CD14-positive monocyte (primary cell): ENCODE data around the gene TPCN1. TPM values are rescaled to one million over a fixed set of nuclear protein-coding genes. Genes with fewer than 3 reads are reported as not detected.
A peak's percentile ranks its signal among the peaks of the same experiment; 100 is the strongest.

Experiments
- DNase-seq, 3 donors: peaks; one replicate each; pipeline ENCODE4 v3.0.0-alpha.2; 2011 to 2022
- H2AFZ ChIP-seq: 2 replicates; pipeline ENCODE4 v1.6.0; 2012; ENCODE audit warnings: mild to moderate bottlenecking, low read depth, low read length, inconsistent platforms; ENCODE audit not compliant: insufficient read depth, poor library complexity, severe bottlenecking
- H3K27ac ChIP-seq, 2 donors: 1 replicate in 1 of 2; 2 replicates in 1 of 2; pipeline ENCODE4 v1.5.1; 2012 to 2013; ENCODE audit warnings: low read length in 2 of 2, control low read depth in 1 of 2, inconsistent platforms in 1 of 2, low read depth in 1 of 2, mild to moderate bottlenecking in 1 of 2
- H3K27me3 ChIP-seq, 2 donors: one replicate each; pipeline versions ENCODE4 v1.6.0 to v1.6.1; 2011 to 2013; ENCODE audit warnings: low read length in 2 of 2; ENCODE audit not compliant: control insufficient read depth in 2 of 2, insufficient read depth in 2 of 2
- H3K36me3 ChIP-seq, 2 donors: replicated peaks in 1 of 2; 1 replicate in 1 of 2; 2 replicates in 1 of 2; pipeline versions ENCODE4 v1.5.1 to v1.6.1; 2012 to 2013; ENCODE audit warnings: low read length in 2 of 2, control low read depth in 1 of 2, inconsistent platforms in 1 of 2, mild to moderate bottlenecking in 1 of 2; ENCODE audit not compliant: insufficient read depth in 2 of 2, control insufficient read depth in 1 of 2
- H3K4me1 ChIP-seq, 2 donors: 1 replicate in 1 of 2; 2 replicates in 1 of 2; pipeline versions ENCODE4 v1.5.1 to v1.6.1; 2012 to 2013; ENCODE audit warnings: low read length in 2 of 2, control low read depth in 1 of 2, inconsistent platforms in 1 of 2, mild to moderate bottlenecking in 1 of 2, moderate library complexity in 1 of 2; ENCODE audit not compliant: insufficient read depth in 2 of 2, control insufficient read depth in 1 of 2
- H3K4me2 ChIP-seq: replicated peaks from 2 replicates; pipeline ENCODE3; 2012; ENCODE audit warnings: low read length, moderate library complexity, mild to moderate bottlenecking; ENCODE audit not compliant: poor library complexity, severe bottlenecking; ENCODE audit errors: extremely low read depth
- H3K4me3 ChIP-seq, 3 experiments: fragments of 200-600 bp in 1 of 3; sonication (generic) in 1 of 3; replicated peaks in 1 of 3; 1 replicate in 2 of 3; 2 replicates in 1 of 3; pipeline ENCODE4 v1.5.1; 2011 to 2013; ENCODE audit warnings: low read length in 3 of 3, mild to moderate bottlenecking in 3 of 3, control low read depth in 2 of 3, low read depth in 2 of 3, inconsistent platforms in 1 of 3, moderate library complexity in 1 of 3
- H3K79me2 ChIP-seq: 2 replicates; pipeline ENCODE4 v1.6.0; 2012; ENCODE audit warnings: mild to moderate bottlenecking, control low read depth, inconsistent platforms, low read length, moderate library complexity; ENCODE audit not compliant: insufficient read depth
- H3K9ac ChIP-seq: 2 replicates; pipeline ENCODE4 v1.6.0; 2017; ENCODE audit warnings: low read length, mild to moderate bottlenecking; ENCODE audit not compliant: insufficient read depth, poor library complexity, severe bottlenecking
- H3K9me3 ChIP-seq, 2 donors: replicated peaks in 1 of 2; 1 replicate in 1 of 2; 2 replicates in 1 of 2; pipeline versions ENCODE4 v1.5.1 to v1.6.1; 2012 to 2013; ENCODE audit warnings: low read length in 2 of 2, control low read depth in 1 of 2; ENCODE audit not compliant: control insufficient read depth in 1 of 2, insufficient read depth in 1 of 2
- H4K20me1 ChIP-seq: 2 replicates; pipeline ENCODE4 v1.6.0; 2012; ENCODE audit warnings: mild to moderate bottlenecking, low read length, control low read depth, moderate library complexity; ENCODE audit not compliant: insufficient read depth
- H3K27ac Mint-ChIP-seq, 7 donors: one replicate each; pipeline ENCODE4 v1.8.0; 2020; ENCODE audit warnings: mild to moderate bottlenecking in 7 of 7, mixed read lengths in 7 of 7, moderate library complexity in 6 of 7, inconsistent platforms in 2 of 7
- H3K27me3 Mint-ChIP-seq, 3 donors: one replicate each; pipeline ENCODE4 v1.8.0; 2021 to 2022; ENCODE audit warnings: low read depth in 3 of 3, mild to moderate bottlenecking in 3 of 3, mixed read lengths in 3 of 3, moderate library complexity in 3 of 3, inconsistent platforms in 1 of 3
- H3K36me3 Mint-ChIP-seq, 2 donors: one replicate each; pipeline ENCODE4 v1.8.0; 2020; ENCODE audit warnings: mixed read lengths in 2 of 2, inconsistent platforms in 1 of 2, mild to moderate bottlenecking in 1 of 2
- H3K4me1 Mint-ChIP-seq: one replicate; pipeline ENCODE4 v1.8.0; 2020; ENCODE audit warnings: mild to moderate bottlenecking, mixed read lengths
- H3K4me3 Mint-ChIP-seq, 2 donors: one replicate each; pipeline ENCODE4 v1.8.0; 2020; ENCODE audit warnings: mild to moderate bottlenecking in 2 of 2, mixed read lengths in 2 of 2, moderate library complexity in 1 of 2
- H3K9me3 Mint-ChIP-seq, 7 donors: one replicate each; pipeline ENCODE4 v1.8.0; 2020 to 2022; ENCODE audit warnings: mixed read lengths in 7 of 7, mild to moderate bottlenecking in 6 of 7, moderate library complexity in 6 of 7, inconsistent platforms in 2 of 7
- WGBS: methylation state at CpG from one replicate; pipeline ENCODE4 v1.1.5; 2013; ENCODE audit warnings: missing lambda C conversion rate; ENCODE audit not compliant: insufficient coverage; 5-methylcytosine and 5-hydroxymethylcytosine counted together
- intact Hi-C, 2 donors: fragments of 100-400 bp; cut with micrococcal nuclease; formaldehyde crosslinking; loops; one replicate each; pipeline versions ENCODE4 v1.15.0 to v1.15.1; 2023
- polyA plus RNA-seq, 3 donors: library from polyadenylated mRNA; depleted of rRNA in 1 of 3; unstranded in 2 of 3; stranded (reverse) in 1 of 3; fragments of 300-500 nt in 2 of 3; fragments of >200 nt in 1 of 3; fragmentation: Illumina TruSeq in 2 of 3; gene quantifications; 1 replicate in 2 of 3; 2 replicates in 1 of 3; pipeline ENCODE4 v1.2.3, GENCODE V29; 2012 to 2021
- TF ChIP-seq, protein P1 (sequence below): fragments of 200-600 bp; IDR thresholded peaks from one replicate; pipeline ENCODE4 v1.8.0; 2022; ENCODE audit warnings: antibody characterized with exemption, mild to moderate bottlenecking

The TPCN1 gene
- polyA plus RNA-seq, 3 donors: 20.4 to 110 (median 34.9) TPM

DNA sequence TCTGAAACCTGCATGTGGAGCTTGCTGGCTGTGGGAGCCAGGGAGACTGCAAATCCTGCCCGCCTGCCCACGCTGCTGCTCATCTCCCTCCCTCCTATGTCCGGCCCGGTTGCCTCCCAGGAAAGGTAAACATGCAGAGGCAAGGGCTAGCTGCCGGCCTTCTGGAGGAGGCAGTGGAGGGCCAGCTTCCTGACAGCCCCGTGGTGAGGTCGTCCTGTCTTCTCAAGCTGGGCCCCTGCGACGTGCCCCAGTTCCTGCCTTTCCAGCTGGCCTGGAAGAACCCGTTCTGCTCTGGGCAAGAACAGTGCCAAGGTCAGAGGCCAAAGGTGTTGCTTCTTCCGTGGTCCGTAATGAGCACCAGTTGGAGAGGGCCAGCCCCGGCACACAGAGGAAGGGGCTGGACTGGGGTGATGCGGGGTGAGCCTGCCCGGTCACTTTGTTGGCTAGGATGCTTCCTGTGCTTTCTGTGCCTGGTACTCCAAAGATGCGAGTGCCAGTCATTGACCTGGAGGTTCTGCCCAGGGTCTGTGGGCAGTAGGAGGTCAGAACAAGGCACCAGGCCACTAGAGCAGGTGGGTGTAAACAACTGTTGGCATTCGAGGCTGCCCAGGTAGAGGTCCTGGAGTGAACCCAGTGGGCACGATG is 25.3 kb downstream of the TPCN1 start:
- Mint-ChIP-seq H3K27me3 (peaks cover 0 to 2% (median 0%) of the 10 kb centered on the region in 3 donors), H3K4me3 (no peak overlapping the region), H3K4me1 (peaks cover 39% of the 10 kb centered on the region), H3K27ac (peak overlapping the region in 4 of 7 donors; percentile 31 to 67 (median 50)), H3K9me3 (peaks cover 2 to 3% (median 2%) of the 10 kb centered on the region in 7 donors), H3K36me3 (peaks cover 69 to 94% of the 10 kb centered on the region in 2 donors)
- Histone ChIP-seq H3K9ac (no peak overlapping the region), H4K20me1 (peaks cover 79% of the 10 kb centered on the region), H3K36me3 (peaks cover 66 to 88% of the 10 kb centered on the region in 2 donors), H3K4me1 (peaks cover 19 to 27% of the 10 kb centered on the region in 2 donors), H3K4me3 (no peak overlapping the region), H2AFZ (no peak overlapping the region), H3K4me2 (no peak overlapping the region), H3K79me2 (peaks cover 64% of the 10 kb centered on the region), H3K27ac (no peak overlapping the region), H3K9me3 (no peaks in the 10 kb centered on the region), H3K27me3 (no peaks in the 10 kb centered on the region)
- WGBS: 76% methylated on average over 18 of the region's 18 CpGs
- intact Hi-C loops: no loop called here
- DNase-seq: no peak
- TF ChIP-seq, protein P1, sequence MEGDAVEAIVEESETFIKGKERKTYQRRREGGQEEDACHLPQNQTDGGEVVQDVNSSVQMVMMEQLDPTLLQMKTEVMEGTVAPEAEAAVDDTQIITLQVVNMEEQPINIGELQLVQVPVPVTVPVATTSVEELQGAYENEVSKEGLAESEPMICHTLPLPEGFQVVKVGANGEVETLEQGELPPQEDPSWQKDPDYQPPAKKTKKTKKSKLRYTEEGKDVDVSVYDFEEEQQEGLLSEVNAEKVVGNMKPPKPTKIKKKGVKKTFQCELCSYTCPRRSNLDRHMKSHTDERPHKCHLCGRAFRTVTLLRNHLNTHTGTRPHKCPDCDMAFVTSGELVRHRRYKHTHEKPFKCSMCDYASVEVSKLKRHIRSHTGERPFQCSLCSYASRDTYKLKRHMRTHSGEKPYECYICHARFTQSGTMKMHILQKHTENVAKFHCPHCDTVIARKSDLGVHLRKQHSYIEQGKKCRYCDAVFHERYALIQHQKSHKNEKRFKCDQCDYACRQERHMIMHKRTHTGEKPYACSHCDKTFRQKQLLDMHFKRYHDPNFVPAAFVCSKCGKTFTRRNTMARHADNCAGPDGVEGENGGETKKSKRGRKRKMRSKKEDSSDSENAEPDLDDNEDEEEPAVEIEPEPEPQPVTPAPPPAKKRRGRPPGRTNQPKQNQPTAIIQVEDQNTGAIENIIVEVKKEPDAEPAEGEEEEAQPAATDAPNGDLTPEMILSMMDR: no peak

DNA sequence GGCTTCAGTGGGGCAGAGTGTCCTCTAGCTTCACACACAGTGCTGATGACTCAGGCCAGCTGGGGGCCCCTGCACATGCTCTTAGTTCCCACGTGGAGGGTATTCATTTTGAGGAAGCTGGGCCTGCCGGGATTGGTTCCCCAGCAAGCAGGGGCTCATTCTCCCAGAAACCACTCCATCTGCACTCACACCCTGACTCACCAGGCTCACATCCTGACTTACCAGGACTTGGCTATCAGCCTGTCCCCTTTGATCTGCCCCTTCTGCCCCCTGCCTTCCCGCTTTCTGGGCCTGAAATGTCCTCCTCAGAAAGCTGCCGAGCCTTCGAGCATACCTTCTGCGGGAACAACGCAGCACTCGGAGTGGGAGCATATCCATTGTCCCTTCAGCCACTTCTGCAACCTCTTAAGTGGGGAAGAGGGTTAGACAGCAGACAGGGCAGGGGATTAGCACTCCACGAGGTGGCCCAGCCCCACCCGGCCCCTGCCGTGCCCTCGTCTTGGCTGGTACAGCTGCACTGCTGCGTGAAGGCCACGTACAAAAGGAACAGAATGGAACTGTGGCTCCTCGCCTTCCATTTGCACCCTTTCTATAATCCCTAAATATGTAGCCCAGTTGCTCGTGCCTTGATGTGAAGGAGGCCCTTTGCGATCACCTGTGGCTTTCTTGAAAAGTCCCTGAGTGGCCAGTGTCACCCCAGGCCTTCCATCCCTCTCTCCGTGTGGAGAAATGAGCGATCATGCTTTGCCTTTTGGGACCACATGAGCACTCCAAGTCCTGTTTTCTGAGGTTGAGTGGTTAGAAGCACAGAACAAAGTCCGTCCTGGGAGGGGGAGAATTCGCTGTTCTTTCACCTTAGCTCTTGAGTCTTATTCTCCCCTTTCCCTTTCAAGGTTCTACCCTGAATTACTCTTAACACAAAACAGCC is 26.1 kb downstream of the TPCN1 start:
- peak; percentile 46 to 82 (median 53) for DNase-seq
- Mint-ChIP-seq H3K36me3 (peaks cover 76 to 95% of the 10 kb centered on the region in 2 donors), H3K9me3 (peaks cover 3 to 10% (median 5%) of the 10 kb centered on the region in 7 donors), H3K27me3 (peaks cover 0 to 2% (median 1%) of the 10 kb centered on the region in 3 donors), H3K27ac (peak overlapping the region in 4 of 7 donors; percentile 21 to 75 (median 50)), H3K4me3 (peak overlapping the region in 1 of 2 donors; percentile 37), H3K4me1 (peaks cover 31% of the 10 kb centered on the region)
- intact Hi-C loops: no loop called here
- H3K4me3 ChIP-seq: no peak overlapping the region
- H2AFZ ChIP-seq: no peak overlapping the region
- peaks cover 74 to 92% of the 10 kb centered on the region in 2 donors for H3K36me3 ChIP-seq
- H3K4me2 ChIP-seq: no peak overlapping the region
- H3K27me3 ChIP-seq: no peaks in the 10 kb centered on the region
- H3K4me1 ChIP-seq: peaks cover 11 to 20% of the 10 kb centered on the region in 2 donors
- 93% methylated on average over 9 of the region's 21 CpGs for WGBS
- H3K79me2 ChIP-seq: peaks cover 66% of the 10 kb centered on the region
- peaks cover 5 to 6% of the 10 kb centered on the region in 2 donors for H3K9me3 ChIP-seq
- H4K20me1 ChIP-seq: peaks cover 82% of the 10 kb centered on the region
- TF ChIP-seq, protein P1: no peak
- H3K27ac ChIP-seq: peak overlapping the region in 1 of 2 donors; percentile 23
- no peak overlapping the region for H3K9ac ChIP-seq
